ENCODE measurements around the gene ZNF575. TPM values are rescaled to one million over a fixed set of nuclear protein-coding genes. Genes with fewer than 3 reads are reported as not detected.

The ZNF575 gene, protein sequence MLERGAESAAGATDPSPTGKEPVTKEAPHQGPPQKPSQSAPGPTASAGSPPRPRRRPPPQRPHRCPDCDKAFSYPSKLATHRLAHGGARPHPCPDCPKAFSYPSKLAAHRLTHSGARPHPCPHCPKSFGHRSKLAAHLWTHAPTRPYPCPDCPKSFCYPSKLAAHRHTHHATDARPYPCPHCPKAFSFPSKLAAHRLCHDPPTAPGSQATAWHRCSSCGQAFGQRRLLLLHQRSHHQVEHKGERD
- total RNA-seq, result 0.09 TPM in 1 of 2 replicates, not detected in the other

DNA sequence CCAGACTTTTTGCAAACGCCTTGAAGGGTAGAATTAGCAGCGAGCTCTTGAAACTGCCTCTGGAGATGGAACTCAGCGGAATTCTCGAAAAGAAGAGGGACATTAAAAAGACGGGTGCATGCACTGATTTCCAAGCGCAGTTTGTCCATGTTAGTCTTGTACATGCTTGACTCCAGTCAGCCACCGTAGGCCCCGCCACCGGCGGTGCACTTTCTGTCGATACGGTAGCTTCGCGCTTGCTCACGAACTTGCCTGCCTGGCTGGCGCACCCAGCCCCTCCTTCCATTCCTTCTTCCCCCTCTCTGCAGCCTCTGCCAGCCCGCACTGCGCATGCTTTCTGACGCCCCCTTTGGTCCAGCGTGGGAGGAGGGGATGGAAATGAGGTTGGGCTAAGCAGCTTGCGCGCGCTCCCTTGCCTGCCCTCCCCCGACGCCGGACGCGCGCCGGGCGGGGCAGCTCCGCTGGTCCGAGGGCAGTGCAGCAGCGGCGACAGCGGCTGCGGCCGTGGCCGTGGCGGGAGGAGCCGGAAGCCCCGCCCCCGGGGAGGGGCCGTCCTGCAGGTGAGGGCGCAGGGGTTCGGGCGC lies at the start of gene ZNF575:
ZNF575 (plus strand) TSS at position 227 of the 584 bp plus-strand sequence. CDS start 1,235 bp downstream, outside the sequence.

DNA sequence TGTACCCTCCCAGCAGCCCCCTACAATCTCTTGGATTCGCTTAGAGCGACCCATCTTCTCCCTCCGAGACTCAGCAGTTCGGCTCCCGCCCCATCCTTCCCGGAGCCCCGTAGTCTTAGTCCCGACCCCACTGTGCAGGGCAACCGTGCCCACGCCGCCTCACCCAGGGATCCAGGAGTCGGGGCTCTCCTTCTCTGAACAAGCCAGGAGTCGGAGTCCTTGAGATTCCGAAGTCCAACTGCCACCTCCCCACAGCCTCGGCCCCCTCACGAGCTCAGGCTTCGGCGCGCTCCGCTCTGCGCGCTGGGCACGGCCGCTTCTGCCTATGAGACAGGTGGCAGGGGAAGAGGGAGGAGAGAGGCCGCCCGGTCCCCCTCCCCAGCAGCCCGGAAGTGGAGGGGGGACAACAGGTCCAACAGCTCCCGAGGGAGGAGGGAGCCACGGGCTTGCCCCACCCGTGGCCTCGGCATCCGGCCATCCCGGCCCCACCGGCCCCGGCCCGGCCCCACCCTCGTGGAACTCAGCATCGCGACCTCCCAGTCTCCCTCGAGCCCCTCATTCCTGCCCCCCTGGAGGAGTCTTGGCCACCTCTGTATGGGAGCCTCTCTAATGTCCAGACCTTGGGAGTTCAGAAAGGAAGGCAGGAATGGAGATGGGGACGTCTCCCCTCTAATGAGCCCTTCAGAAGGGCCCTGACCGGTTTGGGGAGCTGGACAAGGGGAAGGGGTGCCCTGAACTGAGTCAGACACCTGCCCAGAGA lies 28.4 kb upstream of the ZNF575 start, which contains the start of gene PHLDB3:
PHLDB3 (minus strand) TSS at position 321 of the 760 bp plus-strand sequence. CDS start 628 bp downstream, outside the sequence.

DNA sequence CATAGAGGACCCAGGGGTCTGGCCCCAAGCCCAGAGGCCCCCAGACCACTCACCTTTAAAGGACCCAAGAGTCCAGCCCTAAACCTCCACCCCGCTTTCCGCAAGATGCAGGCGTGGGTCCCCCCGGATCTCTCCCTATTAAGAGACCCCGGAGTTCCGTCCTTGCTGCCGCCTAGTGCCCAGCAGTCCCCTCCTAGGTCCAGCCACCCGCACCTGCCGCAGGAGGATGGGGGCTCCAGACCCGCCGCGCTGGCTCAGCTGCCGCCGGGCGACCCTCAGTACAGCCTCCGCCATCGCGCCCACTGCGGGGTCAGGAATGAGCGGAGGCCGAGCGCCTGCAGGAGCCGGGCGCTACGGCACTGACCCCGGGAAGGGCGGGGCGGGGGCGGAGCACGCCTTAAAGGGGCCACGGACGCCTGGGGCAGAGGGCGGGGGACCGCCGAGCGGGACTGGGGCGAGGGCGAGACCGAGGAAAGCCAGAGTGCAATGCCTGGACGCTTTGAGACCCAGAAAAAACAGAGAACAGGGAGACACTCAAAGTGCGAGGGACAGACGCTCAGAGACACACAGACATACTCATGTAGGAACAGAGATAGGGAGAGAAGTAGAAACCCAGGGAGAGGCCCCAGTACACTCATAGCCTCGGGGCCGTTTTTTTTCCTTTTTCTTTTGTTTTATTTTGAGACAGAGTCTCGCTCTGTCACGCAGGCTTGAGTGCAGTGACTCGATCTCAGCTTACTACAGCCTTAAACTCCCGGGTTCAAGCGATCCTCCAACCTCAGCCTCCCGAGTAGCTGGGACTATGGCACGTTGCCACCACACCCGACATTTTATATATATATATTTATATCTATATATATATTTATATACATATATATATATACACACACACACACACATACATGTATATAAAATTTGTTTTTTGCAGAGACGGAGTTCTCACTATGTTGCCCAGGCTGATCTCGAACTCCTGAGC lies 5.8 kb upstream of the ZNF575 start, which contains the start of gene ETHE1:
ETHE1 (minus strand) TSS at position 318 of the 976 bp plus-strand sequence; CDS start at position 294, 24 bp downstream.

DNA sequence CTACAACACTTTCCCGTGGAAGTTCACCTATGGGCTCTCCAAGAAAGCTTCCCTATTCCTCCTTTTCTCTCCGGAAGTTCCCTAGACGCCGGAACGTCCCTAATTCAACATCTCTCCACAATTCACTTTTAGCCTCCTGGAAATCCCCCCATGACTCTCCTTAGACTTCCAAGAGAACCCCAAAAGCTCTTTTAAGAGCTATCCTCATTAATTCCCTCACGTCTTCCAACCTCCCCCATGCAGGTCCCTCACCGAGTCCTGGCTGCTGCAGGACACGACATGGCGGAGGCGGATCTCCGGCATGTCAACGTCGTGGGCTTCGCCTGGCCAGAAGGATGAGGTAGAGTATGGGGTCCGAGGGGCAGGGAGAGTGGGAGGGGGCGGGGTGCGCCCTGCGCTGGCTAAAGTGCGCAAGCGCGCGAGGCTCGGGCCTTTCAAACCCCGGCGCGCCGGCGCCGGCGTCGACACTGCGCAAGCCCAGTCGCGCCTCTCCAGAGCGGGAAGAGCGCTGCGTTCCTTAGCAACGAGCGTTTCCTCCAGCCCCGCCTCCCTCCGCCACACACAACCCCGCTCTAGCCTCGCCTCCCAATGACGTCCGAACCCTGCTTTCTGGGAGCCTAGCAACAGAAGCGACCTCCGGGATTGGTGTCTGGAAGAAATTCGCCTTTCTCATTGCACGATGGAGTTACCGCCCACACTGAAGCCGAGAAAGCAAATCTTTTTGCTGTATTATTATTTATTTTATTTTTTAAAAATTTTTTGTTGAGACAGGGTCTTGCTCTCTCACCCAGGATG lies 42.4 kb downstream of the ZNF575 start, which contains the start of the genes PINLYP and XRCC1:
PINLYP (plus strand) TSS at position 646 of the 795 bp plus-strand sequence. CDS start 1,391 bp downstream, outside the sequence.
XRCC1 (minus strand) TSS at position 372 of the 795 bp plus-strand sequence; CDS start at position 303, 69 bp downstream.

Other genes with a start within 250 kb of the ZNF575 start
- gene CD177, start 179.5 kb upstream of the ZNF575 start, total RNA-seq, result 0.09 and 0.19 TPM in 2 replicates
- not detected in 2 replicates for gene TEX101, start 118.3 kb upstream of the ZNF575 start, total RNA-seq
- gene LYPD3, start 67.6 kb upstream of the ZNF575 start, total RNA-seq, result not detected in 2 replicates
- gene PHLDB3, start 28.4 kb upstream of the ZNF575 start, total RNA-seq, result 10.2 and 12.3 TPM in 2 replicates
- 56.9 and 73.5 TPM in 2 replicates for gene ETHE1, start 6.0 kb upstream of the ZNF575 start, total RNA-seq
- 15.5 and 20.8 TPM in 2 replicates for gene XRCC1, start 42.3 kb downstream of the ZNF575 start, total RNA-seq
- gene PINLYP, start 42.6 kb downstream of the ZNF575 start, total RNA-seq, result 0.18 and 0.85 TPM in 2 replicates
- 23.5 and 29.6 TPM in 2 replicates for gene IRGQ, start 62.9 kb downstream of the ZNF575 start, total RNA-seq
- gene ZNF576, start 63.4 kb downstream of the ZNF575 start, total RNA-seq, result 9.1 and 10.0 TPM in 2 replicates
- gene SRRM5, start 78.9 kb downstream of the ZNF575 start, total RNA-seq, result under 0.01 TPM in 1 of 2 replicates, not detected in the other
- 44.0 and 53.5 TPM in 2 replicates for gene ZNF428, start 86.4 kb downstream of the ZNF575 start, total RNA-seq
- gene CADM4, start 106.7 kb downstream of the ZNF575 start, total RNA-seq, result 5.8 and 6.1 TPM in 2 replicates
- gene PLAUR, start 137.0 kb downstream of the ZNF575 start, total RNA-seq, result 51.5 and 69.5 TPM in 2 replicates
- not detected in 2 replicates for gene IRGC, start 182.9 kb downstream of the ZNF575 start, total RNA-seq
- 5.5 and 9.3 TPM in 2 replicates for gene SMG9, start 221.8 kb downstream of the ZNF575 start, total RNA-seq
- 0.90 and 4.1 TPM in 2 replicates for gene KCNN4, start 247.8 kb downstream of the ZNF575 start, total RNA-seq

Measured in endothelial cell of coronary artery (primary cell).